Karpas-422 (cell line): ENCODE measurements around the gene SNX24. TPM values are rescaled to one million over a fixed set of nuclear protein-coding genes. Genes with fewer than 3 reads are reported as not detected.

ENCODE experiments used
- DNase-seq: peaks from one replicate; pipeline ENCODE4 v3.0.0-alpha.2; 2015
- H2AFZ ChIP-seq: fragments of 200-600 bp; sonication (generic); 2 replicates; pipeline ENCODE4 v1.6.1; 2014; ENCODE audit warnings: antibody characterized with exemption, low read length, mixed read lengths
- H3K27ac ChIP-seq: fragments of 200-600 bp; sonication (generic); 2 replicates; pipeline ENCODE4 v1.5.1; 2014; ENCODE audit warnings: mild to moderate bottlenecking, low read length, moderate library complexity
- H3K27me3 ChIP-seq: fragments of 200-600 bp; sonication (generic); 2 replicates; pipeline ENCODE4 v1.6.1; 2014; ENCODE audit warnings: low read length, mixed read lengths
- H3K36me3 ChIP-seq: fragments of 200-600 bp; sonication (generic); 2 replicates; pipeline ENCODE4 v1.6.1; 2014; ENCODE audit warnings: low read length, mixed read lengths; ENCODE audit not compliant: insufficient read depth
- H3K4me1 ChIP-seq: fragments of 200-600 bp; sonication (generic); 2 replicates; pipeline ENCODE4 v1.6.1; 2014; ENCODE audit warnings: mild to moderate bottlenecking, low read length, mixed read lengths
- H3K4me2 ChIP-seq: fragments of 200-600 bp; sonication (generic); 2 replicates; pipeline ENCODE4 v1.6.1; 2014; ENCODE audit warnings: low read length, low read depth, mild to moderate bottlenecking; ENCODE audit not compliant: poor library complexity, severe bottlenecking
- H3K4me3 ChIP-seq: fragments of 200-600 bp; sonication (generic); 2 replicates; pipeline ENCODE4 v1.5.1; 2014; ENCODE audit warnings: mild to moderate bottlenecking, antibody characterized with exemption, low read length, mixed read lengths
- H3K79me2 ChIP-seq: fragments of 200-600 bp; sonication (generic); 2 replicates; pipeline ENCODE4 v1.6.1; 2014; ENCODE audit warnings: mild to moderate bottlenecking, low read length, mixed read lengths
- H3K9ac ChIP-seq: fragments of 200-600 bp; sonication (generic); 2 replicates; pipeline ENCODE4 v1.6.0; 2014; ENCODE audit warnings: low read length
- H3K9me2 ChIP-seq: fragments of 200-600 bp; sonication (generic), shearing (Covaris generic); replicated peaks from 2 replicates; pipeline ENCODE4 v1.6.0; 2014; ENCODE audit warnings: mild to moderate bottlenecking, low read length, moderate library complexity; ENCODE audit not compliant: insufficient read depth
- H3K9me3 ChIP-seq: fragments of 300-700, 200-600 bp; sonication (generic); 2 replicates; pipeline ENCODE4 v1.6.1; 2014; ENCODE audit warnings: low read length, mixed read lengths
- H4K20me1 ChIP-seq: fragments of 200-600 bp; sonication (generic); 2 replicates; pipeline ENCODE4 v1.6.1; 2014; ENCODE audit warnings: mild to moderate bottlenecking, antibody characterized with exemption, low read length, low read depth; ENCODE audit not compliant: insufficient read depth
- total RNA-seq: library from RNA; depleted of rRNA; stranded (reverse); fragments of >200 nt; shearing (Covaris generic); gene quantifications from 2 replicates; pipeline ENCODE4 v1.2.3, GENCODE V29; 2014; ENCODE audit warnings: low replicate concordance

Gene SNX24
- total RNA-seq, 1 experiment from 2014 or later = not detected

DNA sequence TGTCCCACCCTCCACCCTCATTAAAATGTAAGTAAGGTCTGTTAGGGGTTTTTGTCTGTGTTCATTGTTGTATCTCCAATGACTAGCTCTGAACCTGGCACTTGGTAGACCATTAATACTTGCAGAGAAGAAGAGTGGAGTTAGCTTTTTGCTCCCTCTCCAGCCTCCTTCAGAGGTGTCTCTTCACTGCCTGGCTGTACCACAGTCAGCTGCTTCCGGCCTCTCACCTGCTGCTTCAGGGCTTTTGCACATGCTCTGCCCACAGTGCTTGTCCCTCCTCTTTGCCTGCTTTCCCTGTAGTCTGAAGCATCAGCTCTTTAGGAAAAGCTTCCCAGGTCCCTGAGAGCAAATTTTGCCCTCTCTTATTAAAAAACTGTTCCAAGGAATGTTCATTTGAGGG, 83.6 kb downstream of the SNX24 start:
- no peak for DNase-seq
- no peak overlapping the region for H2AFZ ChIP-seq
- H3K4me3 ChIP-seq = no peak overlapping the region
- no peaks in the 10 kb centered on the region for H3K79me2 ChIP-seq
- H4K20me1 ChIP-seq = no peaks in the 10 kb centered on the region
- H3K36me3 ChIP-seq = no peaks in the 10 kb centered on the region
- H3K27me3 ChIP-seq = no peaks in the 10 kb centered on the region
- no peaks in the 10 kb centered on the region for H3K9me3 ChIP-seq
- H3K4me2 ChIP-seq = no peak overlapping the region
- H3K4me1 ChIP-seq = no peaks in the 10 kb centered on the region
- no peak overlapping the region for H3K9ac ChIP-seq
- no peak overlapping the region for H3K27ac ChIP-seq
- no peaks in the 10 kb centered on the region for H3K9me2 ChIP-seq

DNA sequence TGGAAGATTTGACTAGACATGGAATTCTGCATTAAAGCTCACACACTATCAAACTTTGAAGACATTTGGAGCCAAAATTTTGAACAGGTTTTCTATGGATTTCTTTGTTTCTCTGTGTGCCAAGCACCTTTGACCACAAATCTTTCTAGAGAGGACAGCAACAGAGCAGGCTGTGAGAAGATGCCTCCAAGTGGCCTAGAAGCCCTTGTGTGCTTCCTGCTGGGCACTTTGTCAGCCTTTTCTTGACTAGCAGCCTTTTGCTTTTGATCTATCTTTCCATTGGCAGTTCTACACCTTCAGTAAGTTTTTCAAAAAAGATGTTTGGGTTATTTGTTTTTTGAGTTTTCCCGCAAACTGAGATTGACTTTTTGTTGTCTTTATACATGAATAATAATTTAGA, 84.6 kb downstream of the SNX24 start:
- no peak overlapping the region for H3K27ac ChIP-seq
- H3K79me2 ChIP-seq = no peaks in the 10 kb centered on the region
- H3K36me3 ChIP-seq = no peaks in the 10 kb centered on the region
- no peaks in the 10 kb centered on the region for H3K27me3 ChIP-seq
- no peak overlapping the region for H3K9ac ChIP-seq
- no peaks in the 10 kb centered on the region for H3K9me2 ChIP-seq
- DNase-seq = no peak
- H3K4me3 ChIP-seq = no peak overlapping the region
- no peaks in the 10 kb centered on the region for H3K4me1 ChIP-seq
- H3K9me3 ChIP-seq = no peaks in the 10 kb centered on the region
- H3K4me2 ChIP-seq = no peak overlapping the region
- H4K20me1 ChIP-seq = no peaks in the 10 kb centered on the region
- no peak overlapping the region for H2AFZ ChIP-seq

DNA sequence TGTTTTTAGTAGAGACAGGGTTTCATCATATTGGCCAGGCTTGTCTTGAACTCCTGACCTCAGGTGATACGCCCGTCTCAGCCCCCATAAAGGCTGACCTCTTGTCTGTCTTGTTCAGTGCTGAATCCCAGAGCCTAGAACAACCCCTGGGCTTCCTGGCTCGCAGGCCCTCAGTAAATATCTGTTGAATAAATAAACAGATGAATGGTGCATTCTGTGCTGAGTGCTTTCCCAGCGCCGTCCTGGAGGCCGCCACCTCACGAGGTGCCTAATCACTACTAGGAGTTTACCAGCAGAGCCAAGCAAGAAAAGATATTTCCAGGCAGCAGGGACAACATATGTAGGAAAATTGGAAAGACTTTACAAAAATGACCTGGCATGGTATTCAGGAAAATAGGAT, 88.5 kb downstream of the SNX24 start:
- Histone ChIP-seq H3K79me2 (no peaks in the 10 kb centered on the region), H3K4me1 (no peaks in the 10 kb centered on the region), H3K9me3 (no peaks in the 10 kb centered on the region), H3K27me3 (no peaks in the 10 kb centered on the region), H3K9ac (no peak overlapping the region), H3K4me2 (no peak overlapping the region), H4K20me1 (no peaks in the 10 kb centered on the region), H3K36me3 (no peaks in the 10 kb centered on the region), H3K27ac (no peak overlapping the region), H3K9me2 (no peaks in the 10 kb centered on the region), H2AFZ (no peak overlapping the region), H3K4me3 (no peak overlapping the region)
- no peak for DNase-seq

DNA sequence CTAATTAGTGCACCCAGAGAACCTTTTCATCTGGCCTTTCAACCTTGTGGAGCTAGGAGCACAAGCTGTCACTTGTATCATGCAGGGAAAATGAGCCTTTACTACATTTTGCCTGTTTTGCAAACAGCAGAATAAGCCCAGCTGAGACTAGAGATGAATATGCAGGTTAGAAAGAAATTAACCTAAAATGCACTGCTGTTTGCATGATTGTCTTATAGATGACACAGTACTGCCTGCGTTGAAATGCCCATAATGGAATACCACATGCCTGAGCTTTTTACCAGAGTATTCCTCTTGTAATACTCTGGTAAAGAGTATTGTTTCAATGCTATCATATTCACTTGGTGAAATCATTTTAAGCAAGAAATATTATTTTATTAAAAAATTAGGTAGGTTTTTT, 90.7 kb downstream of the SNX24 start:
- Histone ChIP-seq H2AFZ (no peak overlapping the region), H3K4me1 (no peaks in the 10 kb centered on the region), H3K9me3 (no peaks in the 10 kb centered on the region), H3K27ac (no peak overlapping the region), H3K27me3 (no peaks in the 10 kb centered on the region), H3K79me2 (no peaks in the 10 kb centered on the region), H4K20me1 (no peaks in the 10 kb centered on the region), H3K4me3 (no peak overlapping the region), H3K36me3 (no peaks in the 10 kb centered on the region), H3K9me2 (no peaks in the 10 kb centered on the region), H3K4me2 (no peak overlapping the region), H3K9ac (no peak overlapping the region)
- no peak for DNase-seq

DNA sequence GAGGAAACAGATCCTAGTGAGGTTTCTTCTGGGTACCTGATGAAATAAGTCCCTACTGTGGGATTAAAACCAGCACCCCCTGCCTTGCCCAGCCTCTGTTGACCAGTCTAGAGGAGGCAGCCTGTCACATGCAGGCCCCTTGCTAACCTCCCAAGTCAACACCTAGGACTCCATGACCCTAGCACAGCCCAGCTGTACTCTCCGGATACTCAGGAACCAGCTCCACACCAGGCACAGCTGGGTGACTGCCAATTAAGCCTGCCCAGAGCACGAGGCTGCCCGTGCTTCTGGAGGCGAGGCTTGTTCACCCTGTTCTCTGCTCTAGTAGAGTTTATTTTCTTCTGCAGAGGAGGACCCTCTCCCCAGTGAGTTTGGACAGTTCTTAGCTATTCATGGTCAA, 92.5 kb downstream of the SNX24 start:
- no peaks in the 10 kb centered on the region for H3K9me2 ChIP-seq
- no peaks in the 10 kb centered on the region for H3K27me3 ChIP-seq
- no peak overlapping the region for H2AFZ ChIP-seq
- no peak overlapping the region for H3K4me2 ChIP-seq
- H3K9me3 ChIP-seq = no peaks in the 10 kb centered on the region
- no peaks in the 10 kb centered on the region for H3K79me2 ChIP-seq
- no peaks in the 10 kb centered on the region for H4K20me1 ChIP-seq
- no peaks in the 10 kb centered on the region for H3K4me1 ChIP-seq
- DNase-seq = no peak
- H3K4me3 ChIP-seq = no peak overlapping the region
- no peaks in the 10 kb centered on the region for H3K36me3 ChIP-seq
- H3K9ac ChIP-seq = no peak overlapping the region
- no peak overlapping the region for H3K27ac ChIP-seq

DNA sequence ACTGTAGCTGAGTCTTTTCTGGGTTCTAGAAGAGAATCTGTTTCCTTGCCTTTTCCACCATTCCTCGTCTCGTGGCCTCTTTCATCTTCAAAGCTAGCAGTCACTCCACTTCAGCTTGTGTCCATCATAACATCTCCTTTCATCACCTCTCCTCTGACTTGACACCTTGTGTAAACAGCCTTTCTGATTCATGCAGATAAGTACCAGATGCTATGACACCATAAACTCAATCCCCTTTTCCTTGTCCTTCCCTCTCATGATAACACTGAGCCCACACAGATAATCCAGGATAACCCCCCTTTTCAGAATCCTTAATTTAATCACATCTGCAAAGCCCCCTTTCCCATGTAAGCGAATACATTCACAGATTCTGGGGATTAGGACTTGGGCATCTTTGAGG, 95.5 kb downstream of the SNX24 start:
- H3K9me3 ChIP-seq = no peaks in the 10 kb centered on the region
- no peaks in the 10 kb centered on the region for H4K20me1 ChIP-seq
- H2AFZ ChIP-seq = no peak overlapping the region
- H3K27me3 ChIP-seq = no peaks in the 10 kb centered on the region
- H3K4me1 ChIP-seq = no peaks in the 10 kb centered on the region
- no peaks in the 10 kb centered on the region for H3K9me2 ChIP-seq
- H3K4me3 ChIP-seq = no peak overlapping the region
- H3K79me2 ChIP-seq = no peaks in the 10 kb centered on the region
- H3K4me2 ChIP-seq = no peak overlapping the region
- no peaks in the 10 kb centered on the region for H3K36me3 ChIP-seq
- no peak overlapping the region for H3K9ac ChIP-seq
- no peak overlapping the region for H3K27ac ChIP-seq
- DNase-seq = no peak

DNA sequence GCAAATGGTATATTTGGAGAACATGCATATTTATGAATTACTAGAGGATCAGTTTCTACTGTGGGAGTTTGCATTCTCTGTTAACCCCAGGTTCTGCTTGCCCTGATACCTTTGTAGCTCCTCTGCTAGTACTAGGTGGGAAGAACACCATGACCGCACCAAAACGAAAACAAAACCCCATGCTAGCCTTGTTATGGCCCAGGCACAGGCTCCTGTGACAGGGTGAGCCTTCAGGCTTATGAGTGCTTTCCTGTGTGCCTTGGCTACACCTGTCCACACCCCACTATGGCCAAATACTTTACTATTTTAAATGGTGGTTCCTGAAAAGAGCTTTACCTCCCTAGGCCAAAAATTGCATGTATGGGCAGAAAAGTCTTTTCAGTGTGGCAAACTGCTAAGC, 96.3 kb downstream of the SNX24 start:
- Histone ChIP-seq H3K4me2 (no peak overlapping the region), H2AFZ (no peak overlapping the region), H3K4me3 (no peak overlapping the region)

DNA sequence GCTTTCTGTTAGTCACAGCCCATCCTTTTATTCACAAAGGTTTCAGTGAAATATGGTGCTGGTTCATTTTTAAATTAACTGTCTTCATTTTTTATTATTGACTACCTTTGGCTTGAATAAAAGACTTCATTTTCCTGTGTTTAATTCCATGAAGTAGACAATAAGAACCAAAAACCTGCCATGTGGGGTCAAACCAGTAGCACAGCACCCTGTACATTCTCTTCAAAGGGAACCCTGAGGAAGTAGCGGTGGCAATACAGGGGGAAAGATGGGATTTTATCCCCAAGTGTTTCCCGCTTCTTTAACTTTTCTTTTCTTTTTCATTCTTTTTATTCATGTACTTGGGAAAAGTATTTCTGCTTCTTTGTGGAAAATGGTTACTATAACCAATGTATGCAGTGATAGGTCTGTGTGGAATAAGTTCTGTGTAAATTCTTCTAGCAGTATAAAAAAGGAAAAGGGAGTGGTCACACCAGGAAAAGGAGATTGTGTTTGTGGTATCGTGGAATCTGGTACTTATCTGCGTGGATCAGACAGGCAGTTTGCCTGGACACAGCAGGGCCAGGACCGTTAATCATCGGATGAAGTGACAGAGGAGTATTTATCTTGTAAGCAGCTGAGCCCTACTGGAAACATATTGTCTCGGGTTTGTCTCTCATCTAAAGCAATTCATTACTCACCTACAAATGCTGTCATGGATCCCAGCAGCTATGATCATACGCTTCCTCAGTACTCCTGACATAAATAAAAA, 96.9 kb downstream of the SNX24 start:
- no peak overlapping the region for H3K27ac ChIP-seq
- no peaks in the 10 kb centered on the region for H4K20me1 ChIP-seq
- H3K27me3 ChIP-seq = no peaks in the 10 kb centered on the region
- no peaks in the 10 kb centered on the region for H3K36me3 ChIP-seq
- H2AFZ ChIP-seq = no peak overlapping the region
- no peaks in the 10 kb centered on the region for H3K4me1 ChIP-seq
- no peak for DNase-seq
- no peaks in the 10 kb centered on the region for H3K9me2 ChIP-seq
- H3K79me2 ChIP-seq = no peaks in the 10 kb centered on the region
- H3K4me3 ChIP-seq = no peak overlapping the region
- no peak overlapping the region for H3K4me2 ChIP-seq
- no peaks in the 10 kb centered on the region for H3K9me3 ChIP-seq
- H3K9ac ChIP-seq = no peak overlapping the region

More for the DNA sequence above, 96.3 kb downstream of the SNX24 start:
- no peaks in the 10 kb centered on the region for H3K36me3 ChIP-seq
- no peak overlapping the region for H3K27ac ChIP-seq
- no peaks in the 10 kb centered on the region for H3K79me2 ChIP-seq
- H3K4me1 ChIP-seq = no peaks in the 10 kb centered on the region
- H4K20me1 ChIP-seq = no peaks in the 10 kb centered on the region
- no peaks in the 10 kb centered on the region for H3K27me3 ChIP-seq
- H3K9me2 ChIP-seq = no peaks in the 10 kb centered on the region
- DNase-seq = no peak
- H3K9me3 ChIP-seq = no peaks in the 10 kb centered on the region
- no peak overlapping the region for H3K9ac ChIP-seq
